ENCODE results near the gene VSTM2B. TPM values are rescaled to one million over a fixed set of nuclear protein-coding genes. Genes with fewer than 3 reads are reported as not detected.

VSTM2B gene
- total RNA-seq, 4 donors from 2014 or later, result not detected

- ATAC-seq (ENCODE audit: low FRiP score) (no peak), DNase-seq (ENCODE audit: low spot score) (no peak)
- no peak for TF ChIP-seq CTCF (IDR thresholded peaks at IDR 0.05)
These were observed 37.5 kb upstream of the VSTM2B start for GRCh38 chr19:29488316-29488715.

GRCh38 chr19:29489172-29489951 lies 36.4 kb upstream of the VSTM2B start:
- no peak for ATAC-seq (ENCODE audit: low FRiP score)
- no peak for DNase-seq (ENCODE audit: low spot score)
- no peak for TF ChIP-seq CTCF (IDR thresholded peaks at IDR 0.05)

GRCh38 chr19:29491491-29491890 lies 34.3 kb upstream of the VSTM2B start:
- DNase-seq (ENCODE audit: low spot score) (no peak), ATAC-seq (ENCODE audit: low FRiP score) (no peak)
- TF ChIP-seq CTCF (IDR thresholded peaks at IDR 0.05), result no peak

- ATAC-seq (ENCODE audit: low FRiP score), result no peak
- no peak for DNase-seq (ENCODE audit: low spot score)
- TF ChIP-seq CTCF (IDR thresholded peaks at IDR 0.05), result no peak
These were observed 33.7 kb upstream of the VSTM2B start for GRCh38 chr19:29491995-29492577.

GRCh38 chr19:29492769-29493168 lies 33.0 kb upstream of the VSTM2B start:
- TF ChIP-seq CTCF (IDR thresholded peaks at IDR 0.05), result no peak

GRCh38 chr19:29495091-29495490 lies 30.7 kb upstream of the VSTM2B start:
- DNase-seq (ENCODE audit: low spot score), result no peak
- ATAC-seq (ENCODE audit: low FRiP score), result no peak
- TF ChIP-seq CTCF (IDR thresholded peaks at IDR 0.05), result no peak

More at GRCh38 chr19:29492769-29493168, 33.0 kb upstream of the VSTM2B start:
- no peak for ATAC-seq (ENCODE audit: low FRiP score)
- no peak for DNase-seq (ENCODE audit: low spot score)

Data from omental fat pad (tissue), 4 donors.